Fibroblast of gingiva (primary cell): Measurements from ENCODE around the gene OXCT1.
A peak's percentile ranks its signal among the peaks of the same experiment; 100 is the strongest.

Experiments
- DNase-seq: peaks from one replicate; pipeline ENCODE4 v3.0.0-alpha.2; 2011; ENCODE audit warnings: low read depth

The OXCT1 gene

GRCh38 chr5:41869724-41870626 lies at the start of gene OXCT1:
Gene OXCT1 (minus strand): TSS chr5:41870425. CDS start chr5:41870358, 67 bp downstream.
- DNase-seq, result peak; percentile 79

GRCh38 chr5:41918105-41918504 lies 47.9 kb upstream of the OXCT1 start:
- DNase-seq, result no peak

- DNase-seq, result peak; percentile 29
Measured at GRCh38 chr5:41908374-41909079, 38.3 kb upstream of the OXCT1 start.

GRCh38 chr5:41906151-41906550 lies 35.9 kb upstream of the OXCT1 start:
- no peak for DNase-seq

GRCh38 chr5:41903892-41904799 lies 33.9 kb upstream of the OXCT1 start, which contains the start of gene RIMOC1:
Gene RIMOC1 (plus strand): TSS chr5:41904344. CDS start chr5:41904368, 24 bp downstream.
- peak; percentile 100 for DNase-seq

- no peak for DNase-seq
Measured at GRCh38 chr5:41903382-41903891, 33.2 kb upstream of the OXCT1 start.

- DNase-seq, result no peak
Measured at GRCh38 chr5:41896230-41896629, 26.0 kb upstream of the OXCT1 start.

- no peak for DNase-seq
Measured at GRCh38 chr5:41893074-41893851, 23.0 kb upstream of the OXCT1 start.

GRCh38 chr5:41892031-41892430 lies 21.8 kb upstream of the OXCT1 start:
- DNase-seq, result no peak

- DNase-seq, result no peak
Measured at GRCh38 chr5:41891066-41891707, 21.0 kb upstream of the OXCT1 start.

GRCh38 chr5:41885286-41885685 lies 15.1 kb upstream of the OXCT1 start:
- DNase-seq, result no peak

- DNase-seq, result no peak
Measured at GRCh38 chr5:41883936-41884335, 13.7 kb upstream of the OXCT1 start.

- no peak for DNase-seq
Measured at GRCh38 chr5:41883243-41883642, 13.0 kb upstream of the OXCT1 start.

- DNase-seq, result no peak
Measured at GRCh38 chr5:41882765-41883164, 12.5 kb upstream of the OXCT1 start.

- no peak for DNase-seq
Measured at GRCh38 chr5:41878643-41879478, 8.6 kb upstream of the OXCT1 start.

- no peak for DNase-seq
Measured at GRCh38 chr5:41878173-41878572, 7.9 kb upstream of the OXCT1 start.

- peak; percentile 19 for DNase-seq
Measured at GRCh38 chr5:41877408-41877807, 7.2 kb upstream of the OXCT1 start.

- no peak for DNase-seq
Measured at GRCh38 chr5:41876678-41877077, 6.5 kb upstream of the OXCT1 start.

GRCh38 chr5:41875121-41875520 lies 4.9 kb upstream of the OXCT1 start:
- no peak for DNase-seq
